HEK293 (cell line): ENCODE data around the gene ZNF660.

Experiments
- CTCF ChIA-PET: fragments of 350-600 bp; formaldehyde crosslinking; extraction: SDS; loops from one replicate; lab custom pipeline; 2021; ENCODE audit warnings: antibody characterized with exemption; lab: Yijun Ruan, JAX
- POLR2A ChIA-PET: fragments of 300-600 bp; formaldehyde crosslinking; extraction: SDS; loops from one replicate; lab custom pipeline; 2020; ENCODE audit warnings: antibody characterized with exemption, inconsistent platforms; lab: Yijun Ruan, JAX
- H3K27ac ChIP-seq: fragments of 200-500 bp; sonication (Bioruptor generic); 2 replicates; pipeline ENCODE4 v1.5.1; 2014; ENCODE audit warnings: low read depth, low read length, control low read depth, inconsistent platforms; ENCODE audit errors: extremely low read depth
- H3K36me3 ChIP-seq, 2 experiments: fragments of 200-500 bp in 1 of 2; sonication (Bioruptor generic) in 1 of 2; 1 replicate in 1 of 2; 2 replicates in 1 of 2; pipeline ENCODE4 v1.5.1; 2014 to 2017; ENCODE audit warnings: inconsistent platforms in 2 of 2, low read length in 2 of 2; ENCODE audit not compliant: control insufficient read depth in 2 of 2, insufficient read depth in 1 of 2
- H3K4me1 ChIP-seq: fragments of 200-500 bp; sonication (Bioruptor generic); 2 replicates; pipeline ENCODE4 v1.5.1; 2014; ENCODE audit warnings: mild to moderate bottlenecking, low read length, inconsistent platforms; ENCODE audit not compliant: control insufficient read depth, insufficient read depth
- H3K4me3 ChIP-seq: 2 replicates; pipeline ENCODE4 v1.5.1; 2011; ENCODE audit warnings: low read depth, mild to moderate bottlenecking, control low read depth, low read length, moderate library complexity
- H3K9me3 ChIP-seq: fragments of 200-500 bp; sonication (Bioruptor generic); 2 replicates; pipeline ENCODE4 v1.5.1; 2014; ENCODE audit warnings: low read depth, low read length, inconsistent platforms; ENCODE audit not compliant: control insufficient read depth, insufficient read depth
- KLF1 ChIP-seq: fragments of 450-650 bp; formaldehyde crosslinking; IDR thresholded peaks from 2 replicates; pipeline ENCODE4 v1.5.1; 2016; ENCODE audit warnings: missing biosample characterization, missing genetic modification characterization
- KLF10 ChIP-seq: fragments of 450-650 bp; IDR thresholded peaks from 2 replicates; pipeline ENCODE4 v1.5.1; 2018; ENCODE audit warnings: missing biosample characterization, mild to moderate bottlenecking, missing genetic modification characterization
- RBAK ChIP-seq: fragments of 450-650 bp; formaldehyde crosslinking; IDR thresholded peaks from 2 replicates; pipeline ENCODE4 v1.5.1; 2016; ENCODE audit warnings: missing biosample characterization, missing genetic modification characterization
- SP7 ChIP-seq: fragments of 450-650 bp; formaldehyde crosslinking; IDR thresholded peaks from 2 replicates; pipeline ENCODE4 v1.5.1; 2016; ENCODE audit warnings: missing biosample characterization, missing genetic modification characterization
- WT1 ChIP-seq: fragments of 450-650 bp; formaldehyde crosslinking; IDR thresholded peaks from 2 replicates; pipeline ENCODE4 v1.5.1; 2016; ENCODE audit warnings: missing biosample characterization, missing genetic modification characterization
- ZBTB21 ChIP-seq: fragments of 450-650 bp; formaldehyde crosslinking; IDR thresholded peaks from 2 replicates; pipeline ENCODE4 v1.5.1; 2017; ENCODE audit warnings: missing biosample characterization, missing genetic modification characterization
- ZFP69B ChIP-seq: fragments of 450-650 bp; formaldehyde crosslinking; IDR thresholded peaks from 2 replicates; pipeline ENCODE4 v1.5.1; 2016; ENCODE audit warnings: missing biosample characterization, missing genetic modification characterization
- ZNF138 ChIP-seq: fragments of 450-650 bp; formaldehyde crosslinking; IDR thresholded peaks from 2 replicates; pipeline ENCODE4 v1.5.1; 2016; ENCODE audit warnings: missing biosample characterization, missing genetic modification characterization, borderline replicate concordance
- ZNF426 ChIP-seq: fragments of 450-650 bp; formaldehyde crosslinking; IDR thresholded peaks from 2 replicates; pipeline ENCODE4 v1.5.1; 2017; ENCODE audit warnings: missing biosample characterization, missing genetic modification characterization, mild to moderate bottlenecking, inconsistent platforms, moderate library complexity
- ZNF571 ChIP-seq: fragments of 450-650 bp; formaldehyde crosslinking; IDR thresholded peaks from 2 replicates; pipeline ENCODE4 v1.5.0; 2017; ENCODE audit warnings: missing biosample characterization, missing genetic modification characterization
- ZNF585B ChIP-seq: fragments of 450-650 bp; formaldehyde crosslinking; IDR thresholded peaks from 2 replicates; pipeline ENCODE4 v1.5.1; 2016; ENCODE audit warnings: missing biosample characterization, missing genetic modification characterization
- ZNF623 ChIP-seq: fragments of 450-650 bp; formaldehyde crosslinking; IDR thresholded peaks from 2 replicates; pipeline ENCODE4 v1.5.1; 2016; ENCODE audit warnings: missing biosample characterization, missing genetic modification characterization
- ZNF776 ChIP-seq: fragments of 450-650 bp; formaldehyde crosslinking; IDR thresholded peaks from 2 replicates; pipeline ENCODE4 v1.5.0; 2017; ENCODE audit warnings: missing biosample characterization, missing genetic modification characterization, borderline replicate concordance
- TF ChIP-seq, protein P1 (sequence below): fragments of 450-650 bp; formaldehyde crosslinking; IDR thresholded peaks from 2 replicates; pipeline ENCODE4 v1.5.1; 2016; ENCODE audit warnings: missing biosample characterization, missing genetic modification characterization
- TF ChIP-seq, protein P2 (sequence below): fragments of 450-650 bp; formaldehyde crosslinking; IDR thresholded peaks from 2 replicates; pipeline ENCODE4 v1.5.1; 2016; ENCODE audit warnings: missing biosample characterization, missing genetic modification characterization
- TF ChIP-seq, protein P3 (sequence below): fragments of 450-650 bp; IDR thresholded peaks from 2 replicates; pipeline ENCODE4 v1.5.1; 2018; ENCODE audit warnings: missing biosample characterization, mild to moderate bottlenecking, missing genetic modification characterization
- TF ChIP-seq, protein P4 (sequence below): fragments of 450-650 bp; formaldehyde crosslinking; IDR thresholded peaks from 2 replicates; pipeline ENCODE4 v1.5.1; 2016; ENCODE audit warnings: missing biosample characterization, missing genetic modification characterization
- TF ChIP-seq, protein P5 (sequence below): fragments of 450-650 bp; formaldehyde crosslinking; conservative IDR thresholded peaks from 2 replicates; pipeline ENCODE4 v1.5.1; 2016; ENCODE audit warnings: low read depth, missing biosample characterization, missing genetic modification characterization

The ZNF660 gene

DNA sequence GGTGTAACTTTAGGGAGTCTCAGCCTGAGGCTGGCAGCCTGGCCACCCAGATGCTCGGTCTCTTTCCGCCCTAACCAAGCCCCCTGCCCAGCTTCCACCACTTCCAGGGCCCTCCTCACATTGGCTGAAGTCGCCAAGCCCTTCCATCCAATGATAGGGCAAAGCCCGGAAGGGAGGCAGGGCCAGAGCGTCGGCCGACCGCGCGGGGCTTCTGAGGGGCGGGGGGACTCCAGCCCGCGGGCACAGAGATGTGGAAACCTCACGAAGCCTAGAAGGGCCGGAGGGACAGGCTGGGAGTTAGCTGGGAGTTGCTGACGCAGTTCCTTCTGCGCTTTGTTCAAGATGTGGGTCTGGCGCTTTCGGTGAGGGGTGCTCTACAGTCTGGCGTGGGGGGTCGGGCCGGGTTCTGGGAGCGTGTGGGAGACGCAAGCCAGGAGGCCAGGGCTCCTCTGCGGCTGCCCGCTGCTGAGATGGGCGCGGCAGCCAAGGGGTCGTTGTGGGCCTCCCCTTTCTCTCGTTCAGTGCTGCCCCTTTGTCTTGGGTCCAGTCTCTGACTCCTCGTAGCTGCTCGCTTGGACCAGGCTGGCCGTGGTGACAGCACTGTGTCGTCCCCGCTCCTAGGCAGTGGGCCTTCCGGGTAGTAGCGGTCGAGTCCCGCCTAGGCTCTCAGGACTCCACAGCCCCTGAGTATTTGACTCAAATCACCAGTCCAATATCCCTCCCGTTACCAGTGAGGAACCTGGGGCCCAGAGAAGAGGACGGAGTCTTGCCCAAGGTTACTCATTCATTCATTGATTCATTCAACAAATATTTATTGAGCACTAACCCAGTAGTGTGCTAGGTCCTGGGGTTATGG, at the start of gene ZNF660:
ZNF660 (plus strand) TSS at position 319 of the 856 bp plus-strand sequence. CDS start 9,230 bp downstream, outside the sequence.
- Histone ChIP-seq H3K4me1 (no peaks in the 10 kb centered on the region), H3K4me3 (peak within 1 kb of the TSS; percentile 41), H3K36me3 (no peaks in the 10 kb centered on the region), H3K9me3 (no peaks in the 10 kb centered on the region), H3K27ac (no peak within 1 kb of the TSS)
- CTCF ChIA-PET = no interaction called here
- POLR2A ChIA-PET = no interaction called here
- TF ChIP-seq KLF1 (tag by site-specific recombination) = no peak
- TF ChIP-seq, protein P1, sequence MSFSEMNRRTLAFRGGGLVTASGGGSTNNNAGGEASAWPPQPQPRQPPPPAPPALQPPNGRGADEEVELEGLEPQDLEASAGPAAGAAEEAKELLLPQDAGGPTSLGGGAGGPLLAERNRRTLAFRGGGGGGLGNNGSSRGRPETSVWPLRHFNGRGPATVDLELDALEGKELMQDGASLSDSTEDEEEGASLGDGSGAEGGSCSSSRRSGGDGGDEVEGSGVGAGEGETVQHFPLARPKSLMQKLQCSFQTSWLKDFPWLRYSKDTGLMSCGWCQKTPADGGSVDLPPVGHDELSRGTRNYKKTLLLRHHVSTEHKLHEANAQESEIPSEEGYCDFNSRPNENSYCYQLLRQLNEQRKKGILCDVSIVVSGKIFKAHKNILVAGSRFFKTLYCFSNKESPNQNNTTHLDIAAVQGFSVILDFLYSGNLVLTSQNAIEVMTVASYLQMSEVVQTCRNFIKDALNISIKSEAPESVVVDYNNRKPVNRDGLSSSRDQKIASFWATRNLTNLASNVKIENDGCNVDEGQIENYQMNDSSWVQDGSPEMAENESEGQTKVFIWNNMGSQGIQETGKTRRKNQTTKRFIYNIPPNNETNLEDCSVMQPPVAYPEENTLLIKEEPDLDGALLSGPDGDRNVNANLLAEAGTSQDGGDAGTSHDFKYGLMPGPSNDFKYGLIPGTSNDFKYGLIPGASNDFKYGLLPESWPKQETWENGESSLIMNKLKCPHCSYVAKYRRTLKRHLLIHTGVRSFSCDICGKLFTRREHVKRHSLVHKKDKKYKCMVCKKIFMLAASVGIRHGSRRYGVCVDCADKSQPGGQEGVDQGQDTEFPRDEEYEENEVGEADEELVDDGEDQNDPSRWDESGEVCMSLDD = no peak
- TF ChIP-seq, protein P2, sequence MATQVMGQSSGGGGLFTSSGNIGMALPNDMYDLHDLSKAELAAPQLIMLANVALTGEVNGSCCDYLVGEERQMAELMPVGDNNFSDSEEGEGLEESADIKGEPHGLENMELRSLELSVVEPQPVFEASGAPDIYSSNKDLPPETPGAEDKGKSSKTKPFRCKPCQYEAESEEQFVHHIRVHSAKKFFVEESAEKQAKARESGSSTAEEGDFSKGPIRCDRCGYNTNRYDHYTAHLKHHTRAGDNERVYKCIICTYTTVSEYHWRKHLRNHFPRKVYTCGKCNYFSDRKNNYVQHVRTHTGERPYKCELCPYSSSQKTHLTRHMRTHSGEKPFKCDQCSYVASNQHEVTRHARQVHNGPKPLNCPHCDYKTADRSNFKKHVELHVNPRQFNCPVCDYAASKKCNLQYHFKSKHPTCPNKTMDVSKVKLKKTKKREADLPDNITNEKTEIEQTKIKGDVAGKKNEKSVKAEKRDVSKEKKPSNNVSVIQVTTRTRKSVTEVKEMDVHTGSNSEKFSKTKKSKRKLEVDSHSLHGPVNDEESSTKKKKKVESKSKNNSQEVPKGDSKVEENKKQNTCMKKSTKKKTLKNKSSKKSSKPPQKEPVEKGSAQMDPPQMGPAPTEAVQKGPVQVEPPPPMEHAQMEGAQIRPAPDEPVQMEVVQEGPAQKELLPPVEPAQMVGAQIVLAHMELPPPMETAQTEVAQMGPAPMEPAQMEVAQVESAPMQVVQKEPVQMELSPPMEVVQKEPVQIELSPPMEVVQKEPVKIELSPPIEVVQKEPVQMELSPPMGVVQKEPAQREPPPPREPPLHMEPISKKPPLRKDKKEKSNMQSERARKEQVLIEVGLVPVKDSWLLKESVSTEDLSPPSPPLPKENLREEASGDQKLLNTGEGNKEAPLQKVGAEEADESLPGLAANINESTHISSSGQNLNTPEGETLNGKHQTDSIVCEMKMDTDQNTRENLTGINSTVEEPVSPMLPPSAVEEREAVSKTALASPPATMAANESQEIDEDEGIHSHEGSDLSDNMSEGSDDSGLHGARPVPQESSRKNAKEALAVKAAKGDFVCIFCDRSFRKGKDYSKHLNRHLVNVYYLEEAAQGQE = no peak
- TF ChIP-seq ZNF776 (tag by site-specific recombination) = no peak
- TF ChIP-seq, protein P3, sequence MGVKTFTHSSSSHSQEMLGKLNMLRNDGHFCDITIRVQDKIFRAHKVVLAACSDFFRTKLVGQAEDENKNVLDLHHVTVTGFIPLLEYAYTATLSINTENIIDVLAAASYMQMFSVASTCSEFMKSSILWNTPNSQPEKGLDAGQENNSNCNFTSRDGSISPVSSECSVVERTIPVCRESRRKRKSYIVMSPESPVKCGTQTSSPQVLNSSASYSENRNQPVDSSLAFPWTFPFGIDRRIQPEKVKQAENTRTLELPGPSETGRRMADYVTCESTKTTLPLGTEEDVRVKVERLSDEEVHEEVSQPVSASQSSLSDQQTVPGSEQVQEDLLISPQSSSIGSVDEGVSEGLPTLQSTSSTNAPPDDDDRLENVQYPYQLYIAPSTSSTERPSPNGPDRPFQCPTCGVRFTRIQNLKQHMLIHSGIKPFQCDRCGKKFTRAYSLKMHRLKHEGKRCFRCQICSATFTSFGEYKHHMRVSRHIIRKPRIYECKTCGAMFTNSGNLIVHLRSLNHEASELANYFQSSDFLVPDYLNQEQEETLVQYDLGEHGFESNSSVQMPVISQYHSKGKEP (tag by site-specific recombination) = no peak
- no peak for TF ChIP-seq ZNF623 (tag by site-specific recombination)
- TF ChIP-seq ZBTB21 (tag by site-specific recombination) = no peak
- TF ChIP-seq ZFP69B (tag by site-specific recombination) = no peak
- no peak for TF ChIP-seq SP7 (tag by site-specific recombination)
- TF ChIP-seq WT1 (tag by site-specific recombination) = no peak
- no peak for TF ChIP-seq ZNF138 (tag by site-specific recombination)
- TF ChIP-seq RBAK = no peak
- no peak for TF ChIP-seq KLF10 (tag by site-specific recombination)
- no peak for TF ChIP-seq ZNF585B (tag by site-specific recombination)
- TF ChIP-seq ZNF571 (tag by site-specific recombination) = no peak

DNA sequence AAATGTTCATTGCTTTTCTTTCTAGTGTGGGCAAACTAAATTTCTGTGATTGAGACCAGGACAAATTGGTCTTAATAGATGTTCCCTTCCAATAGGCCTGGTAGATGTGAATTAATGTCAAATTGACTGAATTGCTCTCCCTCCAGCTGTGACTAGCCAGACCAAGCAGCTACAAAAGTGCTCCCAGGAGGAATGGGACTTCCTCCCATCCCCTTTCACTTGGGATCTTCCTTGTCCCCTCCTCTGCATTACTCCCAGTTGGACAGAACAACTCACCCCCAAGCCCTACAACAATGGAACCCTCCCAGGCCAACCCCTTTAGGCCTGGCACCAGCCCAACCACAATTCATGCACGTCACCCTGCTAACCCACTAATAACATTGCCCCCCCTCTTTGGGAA, 49.4 kb upstream of the ZNF660 start:
- ChIA-PET CTCF (interaction anchor here (0.6 kb wide), 1 partner anchor 131 kb away, joined by 3 read pairs; no protein-coding TSS in a partner anchor), POLR2A (no interaction called here)
- Histone ChIP-seq H3K27ac (no peak overlapping the region), H3K4me3 (no peak overlapping the region), H3K4me1 (no peaks in the 10 kb centered on the region), H3K36me3 (no peaks in the 10 kb centered on the region), H3K9me3 (no peaks in the 10 kb centered on the region)
- TF ChIP-seq, protein P4, sequence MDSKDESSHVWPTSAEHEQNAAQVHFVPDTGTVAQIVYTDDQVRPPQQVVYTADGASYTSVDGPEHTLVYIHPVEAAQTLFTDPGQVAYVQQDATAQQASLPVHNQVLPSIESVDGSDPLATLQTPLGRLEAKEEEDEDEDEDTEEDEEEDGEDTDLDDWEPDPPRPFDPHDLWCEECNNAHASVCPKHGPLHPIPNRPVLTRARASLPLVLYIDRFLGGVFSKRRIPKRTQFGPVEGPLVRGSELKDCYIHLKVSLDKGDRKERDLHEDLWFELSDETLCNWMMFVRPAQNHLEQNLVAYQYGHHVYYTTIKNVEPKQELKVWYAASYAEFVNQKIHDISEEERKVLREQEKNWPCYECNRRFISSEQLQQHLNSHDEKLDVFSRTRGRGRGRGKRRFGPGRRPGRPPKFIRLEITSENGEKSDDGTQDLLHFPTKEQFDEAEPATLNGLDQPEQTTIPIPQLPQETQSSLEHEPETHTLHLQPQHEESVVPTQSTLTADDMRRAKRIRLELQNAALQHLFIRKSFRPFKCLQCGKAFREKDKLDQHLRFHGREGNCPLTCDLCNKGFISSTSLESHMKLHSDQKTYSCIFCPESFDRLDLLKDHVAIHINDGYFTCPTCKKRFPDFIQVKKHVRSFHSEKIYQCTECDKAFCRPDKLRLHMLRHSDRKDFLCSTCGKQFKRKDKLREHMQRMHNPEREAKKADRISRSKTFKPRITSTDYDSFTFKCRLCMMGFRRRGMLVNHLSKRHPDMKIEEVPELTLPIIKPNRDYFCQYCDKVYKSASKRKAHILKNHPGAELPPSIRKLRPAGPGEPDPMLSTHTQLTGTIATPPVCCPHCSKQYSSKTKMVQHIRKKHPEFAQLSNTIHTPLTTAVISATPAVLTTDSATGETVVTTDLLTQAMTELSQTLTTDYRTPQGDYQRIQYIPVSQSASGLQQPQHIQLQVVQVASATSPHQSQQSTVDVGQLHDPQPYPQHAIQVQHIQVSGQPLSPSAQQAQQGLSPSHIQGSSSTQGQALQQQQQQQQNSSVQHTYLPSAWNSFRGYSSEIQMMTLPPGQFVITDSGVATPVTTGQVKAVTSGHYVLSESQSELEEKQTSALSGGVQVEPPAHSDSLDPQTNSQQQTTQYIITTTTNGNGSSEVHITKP (tag by site-specific recombination) = peak; percentile 18; the same call in 1 of the 2 replicates
- TF ChIP-seq, protein P5, sequence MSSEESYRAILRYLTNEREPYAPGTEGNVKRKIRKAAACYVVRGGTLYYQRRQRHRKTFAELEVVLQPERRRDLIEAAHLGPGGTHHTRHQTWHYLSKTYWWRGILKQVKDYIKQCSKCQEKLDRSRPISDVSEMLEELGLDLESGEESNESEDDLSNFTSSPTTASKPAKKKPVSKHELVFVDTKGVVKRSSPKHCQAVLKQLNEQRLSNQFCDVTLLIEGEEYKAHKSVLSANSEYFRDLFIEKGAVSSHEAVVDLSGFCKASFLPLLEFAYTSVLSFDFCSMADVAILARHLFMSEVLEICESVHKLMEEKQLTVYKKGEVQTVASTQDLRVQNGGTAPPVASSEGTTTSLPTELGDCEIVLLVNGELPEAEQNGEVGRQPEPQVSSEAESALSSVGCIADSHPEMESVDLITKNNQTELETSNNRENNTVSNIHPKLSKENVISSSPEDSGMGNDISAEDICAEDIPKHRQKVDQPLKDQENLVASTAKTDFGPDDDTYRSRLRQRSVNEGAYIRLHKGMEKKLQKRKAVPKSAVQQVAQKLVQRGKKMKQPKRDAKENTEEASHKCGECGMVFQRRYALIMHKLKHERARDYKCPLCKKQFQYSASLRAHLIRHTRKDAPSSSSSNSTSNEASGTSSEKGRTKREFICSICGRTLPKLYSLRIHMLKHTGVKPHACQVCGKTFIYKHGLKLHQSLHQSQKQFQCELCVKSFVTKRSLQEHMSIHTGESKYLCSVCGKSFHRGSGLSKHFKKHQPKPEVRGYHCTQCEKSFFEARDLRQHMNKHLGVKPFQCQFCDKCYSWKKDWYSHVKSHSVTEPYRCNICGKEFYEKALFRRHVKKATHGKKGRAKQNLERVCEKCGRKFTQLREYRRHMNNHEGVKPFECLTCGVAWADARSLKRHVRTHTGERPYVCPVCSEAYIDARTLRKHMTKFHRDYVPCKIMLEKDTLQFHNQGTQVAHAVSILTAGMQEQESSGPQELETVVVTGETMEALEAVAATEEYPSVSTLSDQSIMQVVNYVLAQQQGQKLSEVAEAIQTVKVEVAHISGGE (tag by site-specific recombination) = no peak
- no peak for TF ChIP-seq ZNF426 (tag by site-specific recombination)
